Kidney epithelial cell (primary cell): ENCODE measurements around the gene CHRNA10. TPM values are rescaled to one million over a fixed set of nuclear protein-coding genes. Genes with fewer than 3 reads are reported as not detected.
A peak's percentile ranks its signal among the peaks of the same experiment; 100 is the strongest.
"Not testable (repeated sequence)": the region's sequence is repeated elsewhere in the genome, so short reads cannot be mapped to it uniquely, and the experiment has no call there.

Experiments used
- DNase-seq: peaks from one replicate; pipeline ENCODE4 v3.0.0-alpha.2; 2010; ENCODE audit warnings: low read depth
- H3K27me3 ChIP-seq: 2 replicates; pipeline ENCODE4 v1.6.0; 2011; ENCODE audit warnings: low read length; ENCODE audit not compliant: control insufficient read depth, insufficient read depth
- H3K36me3 ChIP-seq: 2 replicates; pipeline ENCODE4 v1.5.1; 2011; ENCODE audit warnings: low read length; ENCODE audit not compliant: control insufficient read depth, insufficient read depth
- H3K4me3 ChIP-seq: 2 replicates; pipeline ENCODE4 v1.5.1; 2011; ENCODE audit warnings: low read depth, mild to moderate bottlenecking, control low read depth, low read length
- CTCF ChIP-seq: IDR thresholded peaks from 2 replicates; pipeline ENCODE4 v1.5.1; 2011; ENCODE audit warnings: mild to moderate bottlenecking, moderate library complexity, low read length, control low read depth, inconsistent platforms; ENCODE audit not compliant: insufficient read depth, poor library complexity, severe bottlenecking
- total RNA-seq: library from RNA; depleted of rRNA; stranded (reverse); fragments of >200 nt; gene quantifications from 2 replicates; pipeline ENCODE4 v1.2.3, GENCODE V29; 2015

The CHRNA10 gene
- total RNA-seq, 1 donor from 2014 or later: 0.54 TPM

GRCh38 chr11:3645552-3645951, 25.6 kb downstream of the CHRNA10 start:
- H3K27me3 ChIP-seq: peaks cover 21% of the 10 kb centered on the region
- DNase-seq: no peak
- TF ChIP-seq CTCF: no peak

GRCh38 chr11:3644817-3645235, 26.4 kb downstream of the CHRNA10 start, which contains the start of gene ART1:
Gene ART1, plus strand, starts transcription at chr11:3645128. Its CDS starts 14,086 bp downstream, at chr11:3659214.
- no peak for DNase-seq
- Histone ChIP-seq H3K36me3 (no peaks in the 10 kb centered on the region), H3K4me3 (no peak within 1 kb of the TSS), H3K27me3 (peaks cover 21% of the 10 kb centered on the region)
- TF ChIP-seq CTCF: no peak

More at GRCh38 chr11:3645552-3645951, 25.6 kb downstream of the CHRNA10 start:
- Histone ChIP-seq H3K4me3 (no peak overlapping the region), H3K36me3 (no peaks in the 10 kb centered on the region)

GRCh38 chr11:3643102-3643546, 28.1 kb downstream of the CHRNA10 start:
- not testable (repeated sequence) for H3K4me3 ChIP-seq, DNase-seq, H3K36me3 ChIP-seq
- peaks cover 12% of the 10 kb centered on the region for H3K27me3 ChIP-seq

GRCh38 chr11:3642071-3642951, 28.9 kb downstream of the CHRNA10 start:
- no peaks in the 10 kb centered on the region for H3K36me3 ChIP-seq
- H3K27me3 ChIP-seq: peaks cover 14% of the 10 kb centered on the region
- DNase-seq: peak; percentile 38

GRCh38 chr11:3641701-3642070, 29.5 kb downstream of the CHRNA10 start, which contains the start of gene ART5:
Gene ART5, minus strand, starts transcription at chr11:3641992. Its CDS starts 130 bp downstream, at chr11:3641862.
- Histone ChIP-seq H3K27me3 (peaks cover 18% of the 10 kb centered on the region), H3K4me3 (peak within 1 kb of the TSS; percentile 49), H3K36me3 (no peaks in the 10 kb centered on the region)
- no peak for DNase-seq
- TF ChIP-seq CTCF: no peak

More at GRCh38 chr11:3642071-3642951, 28.9 kb downstream of the CHRNA10 start:
- H3K4me3 ChIP-seq: peak overlapping the region; percentile 49
- TF ChIP-seq CTCF: no peak

GRCh38 chr11:3641191-3641590, 30.0 kb downstream of the CHRNA10 start:
- DNase-seq: no peak
- TF ChIP-seq CTCF: no peak
- peaks cover 19% of the 10 kb centered on the region for H3K27me3 ChIP-seq
- no peak overlapping the region for H3K4me3 ChIP-seq
- H3K36me3 ChIP-seq: no peaks in the 10 kb centered on the region
